ENCODE data around the gene ATP7B. TPM values are rescaled to one million over a fixed set of nuclear protein-coding genes. Genes with fewer than 3 reads are reported as not detected.

The ATP7B gene
- total and polyA plus RNA-seq, 4 donors: 0.75 to 9.8 (median 6.4) TPM

DNA sequence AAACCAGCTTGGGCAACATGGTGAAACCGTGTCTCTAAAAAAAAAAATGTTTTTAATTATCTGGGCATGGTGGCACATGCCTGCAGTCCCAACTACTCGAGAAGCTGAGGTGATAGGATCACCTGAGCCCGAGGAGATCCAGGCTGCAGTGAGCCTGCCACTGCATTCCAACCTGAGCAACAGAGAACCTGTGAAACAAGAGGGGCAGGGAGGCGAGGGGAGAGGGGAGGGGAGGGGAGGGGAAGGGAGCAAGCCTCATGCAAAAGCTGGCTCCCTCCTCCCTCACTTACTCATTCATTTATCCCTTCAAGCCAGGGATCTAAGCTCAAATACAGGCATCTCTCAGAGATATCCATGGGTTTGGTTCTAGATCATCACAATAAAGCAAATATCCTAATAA, 8.9 kb downstream of the ATP7B start:
- Histone ChIP-seq H3K36me3 (ENCODE audit: control insufficient read depth in 1 of 2, insufficient read depth in 2 of 2, low read length in 1 of 2) (no peaks in the 10 kb centered on the region), H3K4me1 (ENCODE audit: control insufficient read depth in 1 of 2, insufficient read depth in 2 of 2, low read length in 2 of 2) (no peaks in the 10 kb centered on the region), H3K27me3 (ENCODE audit: control insufficient read depth in 1 of 2, insufficient read depth in 2 of 2, low read length in 1 of 2) (no peaks in the 10 kb centered on the region), H3K27ac (ENCODE audit: low read depth in 1 of 2, low read length in 2 of 2) (no peak overlapping the region), H3K4me3 (ENCODE audit: low read length in 2 of 2) (no peak overlapping the region), H3K9me3 (ENCODE audit: control insufficient read depth, low read length) (no peaks in the 10 kb centered on the region)
- ATAC-seq (ENCODE audit: low FRiP score) (no peak), DNase-seq (no peak)
- 83 to 86% methylated on average over 3 to 4 of the region's 4 CpGs for WGBS, 2 donors
- intact Hi-C loops (cut with DNase I): loop anchor here in 1 of 2 donors (5.0 kb wide), 1 partner anchor 125 kb away; the partner anchor contains the start of gene NEK5

DNA sequence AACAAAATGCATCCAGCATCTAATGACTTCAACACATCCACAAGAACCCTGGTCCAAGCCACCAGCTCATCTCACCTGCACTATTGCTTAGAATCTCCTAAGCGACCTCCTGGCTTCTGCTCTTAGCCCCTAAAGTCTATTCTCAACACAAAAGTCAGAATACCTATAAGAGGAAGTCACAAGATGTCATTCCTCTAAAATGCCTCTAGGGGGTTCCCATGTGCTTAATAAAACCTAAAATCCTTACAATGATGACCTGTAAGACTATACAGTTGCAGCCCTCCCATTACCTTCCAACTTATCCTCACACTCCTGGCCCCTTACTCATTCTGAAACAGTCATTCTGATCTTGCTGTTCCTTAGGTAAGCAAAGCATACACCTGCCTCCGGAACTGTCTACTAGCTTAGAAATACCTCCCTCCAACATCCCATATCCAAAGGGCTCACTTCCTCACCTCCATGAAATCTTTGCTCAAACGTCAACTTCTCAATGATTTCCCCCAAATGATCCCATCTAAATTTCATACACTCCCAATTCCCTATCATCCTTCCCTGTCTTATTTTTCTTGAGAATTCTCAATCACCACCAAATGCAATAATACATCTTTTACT, 10.0 kb downstream of the ATP7B start:
- peak; percentile 54 for ATAC-seq (ENCODE audit: low FRiP score)
- H3K27ac ChIP-seq (ENCODE audit: low read depth in 1 of 2, low read length in 2 of 2): no peak overlapping the region
- WGBS, 2 donors: 55 to 56% methylated on average over 3 of the region's 3 CpGs
- H3K4me3 ChIP-seq (ENCODE audit: low read length in 2 of 2): no peak overlapping the region
- H3K4me1 ChIP-seq (ENCODE audit: control insufficient read depth in 1 of 2, insufficient read depth in 2 of 2, low read length in 2 of 2): no peaks in the 10 kb centered on the region
- H3K36me3 ChIP-seq (ENCODE audit: control insufficient read depth in 1 of 2, insufficient read depth in 2 of 2, low read length in 1 of 2): no peaks in the 10 kb centered on the region
- intact Hi-C loops (cut with DNase I): loop anchor here in 1 of 2 donors (5.0 kb wide), 1 partner anchor 126 kb away; the partner anchor contains the start of gene NEK5
- H3K9me3 ChIP-seq (ENCODE audit: control insufficient read depth, low read length): no peaks in the 10 kb centered on the region
- H3K27me3 ChIP-seq (ENCODE audit: control insufficient read depth in 1 of 2, insufficient read depth in 2 of 2, low read length in 1 of 2): no peaks in the 10 kb centered on the region
- DNase-seq: no peak

DNA sequence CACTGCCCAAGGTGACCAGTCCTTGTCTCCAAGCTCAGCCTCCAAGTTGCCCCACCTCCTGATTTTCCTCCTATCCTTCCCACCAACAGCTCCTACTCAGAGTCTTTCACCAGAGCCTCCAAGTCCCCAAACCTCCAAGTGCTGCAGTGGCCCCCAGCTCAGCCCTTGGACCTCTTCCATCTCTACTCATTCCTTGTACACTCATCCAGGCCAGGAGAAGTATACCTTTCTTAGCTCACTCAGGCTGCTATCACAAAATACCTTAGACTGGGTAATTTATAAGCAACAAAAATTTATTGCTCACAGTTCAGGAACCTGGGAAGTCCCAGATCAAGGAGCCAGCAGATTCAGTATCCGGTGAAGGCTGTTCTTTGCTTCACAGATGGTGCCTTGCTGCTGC, 11.3 kb downstream of the ATP7B start:
- Histone ChIP-seq H3K27ac (ENCODE audit: low read depth in 1 of 2, low read length in 2 of 2) (no peak overlapping the region), H3K4me3 (ENCODE audit: low read length in 2 of 2) (no peak overlapping the region)
- no peak for ATAC-seq (ENCODE audit: low FRiP score)

DNA sequence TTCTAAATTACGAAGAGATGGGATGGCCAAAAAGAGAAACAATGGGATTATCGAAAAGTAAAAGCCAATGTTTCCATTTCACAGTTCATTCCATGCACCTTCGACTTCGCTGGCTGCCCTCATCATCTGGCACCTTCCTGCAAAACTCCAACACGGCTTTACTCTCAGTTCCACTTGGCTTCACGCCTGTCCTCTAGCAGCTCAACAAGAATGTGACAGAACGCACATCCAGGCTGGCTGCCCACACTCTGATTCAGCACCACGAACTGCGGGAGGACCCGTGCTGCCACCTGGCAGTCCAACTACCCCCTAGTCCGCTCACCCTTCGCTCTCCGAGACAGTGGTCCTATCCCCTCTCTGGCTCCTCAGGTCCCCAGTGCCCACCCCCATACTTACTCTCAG, 11.7 kb downstream of the ATP7B start:
- Histone ChIP-seq H3K27me3 (ENCODE audit: control insufficient read depth in 1 of 2, insufficient read depth in 2 of 2, low read length in 1 of 2) (no peaks in the 10 kb centered on the region), H3K9me3 (ENCODE audit: control insufficient read depth, low read length) (no peaks in the 10 kb centered on the region), H3K4me3 (ENCODE audit: low read length in 2 of 2) (no peak overlapping the region), H3K36me3 (ENCODE audit: control insufficient read depth in 1 of 2, insufficient read depth in 2 of 2, low read length in 1 of 2) (no peaks in the 10 kb centered on the region), H3K27ac (ENCODE audit: low read depth in 1 of 2, low read length in 2 of 2) (no peak overlapping the region), H3K4me1 (ENCODE audit: control insufficient read depth in 1 of 2, insufficient read depth in 2 of 2, low read length in 2 of 2) (peaks cover 0 to 4% of the 10 kb centered on the region in 2 donors)
- WGBS, 2 donors: 7 to 8% methylated on average over 13 of the region's 13 CpGs
- ATAC-seq (ENCODE audit: low FRiP score) (peak; percentile 31), DNase-seq (peak; percentile 71 to 85)
- intact Hi-C loops (cut with DNase I): loop anchor here in 1 of 2 donors (2.0 kb wide), 1 partner anchor 129 kb away; the partner anchor contains the start of gene NEK5

More for the DNA sequence above, 11.3 kb downstream of the ATP7B start:
- 76 to 77% methylated on average over 1 of the region's 1 CpG for WGBS, 2 donors
- no peaks in the 10 kb centered on the region for H3K27me3 ChIP-seq (ENCODE audit: control insufficient read depth in 1 of 2, insufficient read depth in 2 of 2, low read length in 1 of 2)
- H3K4me1 ChIP-seq (ENCODE audit: control insufficient read depth in 1 of 2, insufficient read depth in 2 of 2, low read length in 2 of 2): peaks cover 0 to 4% of the 10 kb centered on the region in 2 donors
- no peak for DNase-seq
- intact Hi-C loops (cut with DNase I): loop anchor here (2.0 to 5.0 kb wide), 2 partner anchors 127 to 129 kb away; partner anchors contain the start of gene NEK5 (in 2 of the 2)
- H3K9me3 ChIP-seq (ENCODE audit: control insufficient read depth, low read length): no peaks in the 10 kb centered on the region
- H3K36me3 ChIP-seq (ENCODE audit: control insufficient read depth in 1 of 2, insufficient read depth in 2 of 2, low read length in 1 of 2): no peaks in the 10 kb centered on the region

DNA sequence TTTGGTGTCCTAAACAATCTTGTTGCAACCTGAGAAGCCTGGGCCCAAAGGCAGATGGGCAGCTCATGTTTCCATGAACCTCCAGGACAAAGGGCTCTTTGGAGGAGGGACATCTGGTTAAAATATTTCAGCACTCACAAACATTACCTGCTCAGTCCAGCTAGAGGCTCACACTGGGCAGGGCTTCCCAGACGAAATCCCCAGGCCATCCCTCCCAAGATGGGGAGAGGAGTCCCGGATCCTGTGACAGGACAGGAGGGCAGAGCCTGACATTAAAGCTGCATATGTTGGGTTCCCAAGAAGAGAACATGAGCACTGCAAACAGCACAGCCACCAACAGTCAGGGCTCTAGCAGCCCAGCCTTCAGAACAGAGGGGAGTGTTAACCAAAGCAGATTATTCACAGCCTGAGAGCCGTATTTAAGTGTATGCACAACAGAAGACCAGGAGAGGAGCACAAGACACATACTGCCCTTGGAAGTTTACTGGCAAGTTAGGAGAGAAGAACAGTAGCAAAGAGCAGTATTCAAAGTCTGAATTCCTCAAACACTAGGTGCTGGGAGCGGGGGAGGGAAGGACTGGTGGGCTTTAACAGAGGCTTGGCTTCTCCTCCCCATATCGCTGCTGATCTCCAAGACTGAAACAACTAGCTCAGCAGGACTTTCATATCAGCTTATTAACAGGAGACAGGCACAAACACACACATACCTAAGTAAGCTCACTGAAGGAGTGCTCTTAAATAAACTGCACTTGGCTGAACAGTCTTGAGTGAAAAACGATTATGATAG, 12.3 kb downstream of the ATP7B start:
- ATAC-seq (ENCODE audit: low FRiP score): no peak
- Histone ChIP-seq H3K27me3 (ENCODE audit: control insufficient read depth in 1 of 2, insufficient read depth in 2 of 2, low read length in 1 of 2) (no peaks in the 10 kb centered on the region), H3K4me1 (ENCODE audit: control insufficient read depth in 1 of 2, insufficient read depth in 2 of 2, low read length in 2 of 2) (peaks cover 0 to 4% of the 10 kb centered on the region in 2 donors), H3K27ac (ENCODE audit: low read depth in 1 of 2, low read length in 2 of 2) (no peak overlapping the region), H3K4me3 (ENCODE audit: low read length in 2 of 2) (no peak overlapping the region), H3K36me3 (ENCODE audit: control insufficient read depth in 1 of 2, insufficient read depth in 2 of 2, low read length in 1 of 2) (no peaks in the 10 kb centered on the region), H3K9me3 (ENCODE audit: control insufficient read depth, low read length) (no peaks in the 10 kb centered on the region)
- WGBS, 2 donors: 46 to 47% methylated on average over 6 of the region's 6 CpGs
- no peak for DNase-seq
- intact Hi-C loops (cut with DNase I): loop anchor here in 1 of 2 donors (2.0 kb wide), 1 partner anchor 130 kb away; the partner anchor contains the start of gene NEK5

DNA sequence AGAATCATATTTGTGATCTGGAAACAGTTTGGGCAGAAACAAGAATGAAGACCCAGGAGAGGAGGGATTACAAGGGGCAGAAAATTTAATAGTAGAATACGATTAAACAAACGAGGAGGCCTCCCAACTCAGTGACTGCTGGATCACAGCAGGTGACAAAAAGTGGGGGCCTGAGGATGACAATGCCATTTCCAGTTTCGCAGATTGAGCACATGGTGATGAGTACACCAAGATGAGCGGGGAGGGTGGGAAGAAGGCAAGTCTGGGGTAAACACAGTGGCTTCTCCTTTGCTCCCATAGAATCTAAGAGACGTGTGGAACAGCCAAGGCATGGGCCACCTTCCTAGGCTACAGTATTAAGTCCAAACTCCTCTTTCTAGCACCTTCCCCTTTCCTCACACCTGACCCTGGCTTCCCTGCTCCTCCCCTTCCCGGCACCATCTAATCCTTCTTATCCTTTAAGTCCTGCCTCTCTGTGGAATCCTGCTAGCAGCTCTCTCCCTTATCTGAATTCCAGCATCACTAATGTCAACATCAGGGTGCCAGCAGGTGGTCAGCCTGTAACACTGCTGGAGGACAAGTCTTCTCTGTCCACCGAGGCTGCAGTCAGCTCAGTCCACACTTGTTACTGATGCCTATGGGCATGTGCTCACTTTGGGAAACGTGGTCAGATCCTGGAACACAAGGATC, 13.5 kb downstream of the ATP7B start:
- H3K36me3 ChIP-seq (ENCODE audit: control insufficient read depth in 1 of 2, insufficient read depth in 2 of 2, low read length in 1 of 2): no peaks in the 10 kb centered on the region
- peaks cover 0 to 4% of the 10 kb centered on the region in 2 donors for H3K4me1 ChIP-seq (ENCODE audit: control insufficient read depth in 1 of 2, insufficient read depth in 2 of 2, low read length in 2 of 2)
- no peak overlapping the region for H3K4me3 ChIP-seq (ENCODE audit: low read length in 2 of 2)
- no peaks in the 10 kb centered on the region for H3K27me3 ChIP-seq (ENCODE audit: control insufficient read depth in 1 of 2, insufficient read depth in 2 of 2, low read length in 1 of 2)
- H3K9me3 ChIP-seq (ENCODE audit: control insufficient read depth, low read length): no peaks in the 10 kb centered on the region
- ATAC-seq (ENCODE audit: low FRiP score) (no peak), DNase-seq (no peak)
- WGBS, 2 donors: 87 to 93% methylated on average over 8 of the region's 8 CpGs
- H3K27ac ChIP-seq (ENCODE audit: low read depth in 1 of 2, low read length in 2 of 2): no peak overlapping the region
- intact Hi-C loops (cut with DNase I): loop anchor here in 1 of 2 donors (2.0 kb wide), 1 partner anchor 131 kb away; the partner anchor contains the start of gene NEK5

DNA sequence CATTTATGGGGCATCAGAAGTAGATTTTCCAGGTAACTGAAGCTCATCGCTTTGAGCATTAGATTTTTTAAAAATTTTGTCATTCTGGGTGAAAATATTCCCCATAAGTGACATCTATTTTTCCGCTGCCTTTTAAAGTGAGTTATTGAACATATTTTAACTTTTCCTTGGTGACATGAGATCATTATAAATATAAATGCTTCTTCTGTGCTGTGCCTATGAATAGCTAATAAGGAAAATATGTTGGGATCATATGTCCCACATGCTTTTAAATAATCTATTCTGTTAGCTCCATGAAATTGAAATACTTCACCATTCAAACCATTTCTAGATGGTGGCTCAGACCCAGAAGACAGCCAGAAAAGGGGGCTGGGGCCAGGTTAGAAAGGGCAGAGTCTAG, 14.1 kb downstream of the ATP7B start:
- no peak for ATAC-seq (ENCODE audit: low FRiP score)
- DNase-seq: no peak
- Histone ChIP-seq H3K4me3 (ENCODE audit: low read length in 2 of 2) (no peak overlapping the region), H3K27me3 (ENCODE audit: control insufficient read depth in 1 of 2, insufficient read depth in 2 of 2, low read length in 1 of 2) (no peaks in the 10 kb centered on the region), H3K27ac (ENCODE audit: low read depth in 1 of 2, low read length in 2 of 2) (no peak overlapping the region), H3K4me1 (ENCODE audit: control insufficient read depth in 1 of 2, insufficient read depth in 2 of 2, low read length in 2 of 2) (peaks cover 0 to 4% of the 10 kb centered on the region in 2 donors), H3K9me3 (ENCODE audit: control insufficient read depth, low read length) (no peaks in the 10 kb centered on the region), H3K36me3 (ENCODE audit: control insufficient read depth in 1 of 2, insufficient read depth in 2 of 2, low read length in 1 of 2) (no peaks in the 10 kb centered on the region)
- 97 to 98% methylated on average over 2 of the region's 2 CpGs for WGBS, 2 donors
- intact Hi-C loops (cut with DNase I): no loop called here

DNA sequence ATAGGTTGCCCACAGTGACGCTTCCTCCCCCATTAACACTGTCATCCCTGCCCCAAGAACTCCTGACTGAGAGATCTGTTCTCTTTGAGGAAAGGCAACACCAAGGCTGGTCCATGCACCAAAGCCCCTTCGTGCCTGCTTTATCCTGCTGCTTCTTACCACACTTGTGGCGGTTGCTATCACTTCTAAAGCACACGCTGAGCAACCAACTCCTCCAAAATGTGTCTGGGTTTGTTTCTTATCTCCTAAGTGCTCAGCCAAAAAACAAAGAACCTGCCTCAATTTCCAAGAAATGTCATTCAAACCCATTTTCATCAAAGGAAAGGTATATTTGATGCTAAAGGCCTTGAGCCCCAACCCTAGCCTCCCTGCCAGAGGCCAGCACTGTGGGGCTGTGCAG, 14.6 kb downstream of the ATP7B start:
- H3K4me1 ChIP-seq (ENCODE audit: control insufficient read depth in 1 of 2, insufficient read depth in 2 of 2, low read length in 2 of 2): peaks cover 0 to 4% of the 10 kb centered on the region in 2 donors
- intact Hi-C loops (cut with DNase I): no loop called here
- no peaks in the 10 kb centered on the region for H3K27me3 ChIP-seq (ENCODE audit: control insufficient read depth in 1 of 2, insufficient read depth in 2 of 2, low read length in 1 of 2)
- no peak overlapping the region for H3K4me3 ChIP-seq (ENCODE audit: low read length in 2 of 2)
- no peak overlapping the region for H3K27ac ChIP-seq (ENCODE audit: low read depth in 1 of 2, low read length in 2 of 2)
- WGBS, 2 donors: 89 to 94% methylated on average over 4 of the region's 4 CpGs
- no peaks in the 10 kb centered on the region for H3K9me3 ChIP-seq (ENCODE audit: control insufficient read depth, low read length)
- H3K36me3 ChIP-seq (ENCODE audit: control insufficient read depth in 1 of 2, insufficient read depth in 2 of 2, low read length in 1 of 2): no peaks in the 10 kb centered on the region
- no peak for DNase-seq
- ATAC-seq (ENCODE audit: low FRiP score): no peak
